Measurements from ENCODE around the gene OR13A1.

Gene OR13A1

GRCh38 chr10:45319702-45320101 lies 4.3 kb upstream of the OR13A1 start:
- TF ChIP-seq CTCF (IDR thresholded peaks at IDR 0.05; ENCODE audit: insufficient read depth, low read length, poor library complexity, severe bottlenecking) (no peak), EZH2phosphoT487 (conservative IDR thresholded peaks at IDR 0.05; ENCODE audit: low read length) (no peak)
- no peaks in the 10 kb centered on the region for H4K20me1 ChIP-seq (ENCODE audit: low read depth, low read length)
- H3K27ac ChIP-seq (ENCODE audit: low read depth, low read length), result no peak overlapping the region
- H3K4me2 ChIP-seq (ENCODE audit: low read depth, low read length, poor library complexity, severe bottlenecking), result no peak overlapping the region
- peaks cover 14% of the 10 kb centered on the region; the same call in 1 of the 2 replicates for H3K9me3 ChIP-seq (ENCODE audit: insufficient read depth, low read length)
- H2AFZ ChIP-seq (ENCODE audit: low read depth, low read length, severe bottlenecking), result no peak overlapping the region
- no peaks in the 10 kb centered on the region for H3K27me3 ChIP-seq (ENCODE audit: low read length)
- peaks cover 1% of the 10 kb centered on the region; the same call in 1 of the 2 replicates for H3F3A ChIP-seq (ENCODE audit: insufficient read depth)
- no peaks in the 10 kb centered on the region for H3K9me2 ChIP-seq (replicated peaks; ENCODE audit: insufficient read depth, low read length)
- H3K9ac ChIP-seq (ENCODE audit: low read length), result no peak overlapping the region
- no peak overlapping the region for H3K4me3 ChIP-seq (ENCODE audit: insufficient read depth, low read length, poor library complexity, severe bottlenecking)
- peaks cover 3% of the 10 kb centered on the region; the same call in 1 of the 2 replicates for H3K36me3 ChIP-seq (ENCODE audit: low read length)
- H3K79me2 ChIP-seq (ENCODE audit: insufficient read depth, low read length), result no peaks in the 10 kb centered on the region

GRCh38 chr10:45313264-45313873 lies 2.0 kb downstream of the OR13A1 start:
- H3K4me2 ChIP-seq (ENCODE audit: low read depth, low read length, poor library complexity, severe bottlenecking), result no peak overlapping the region
- no peak overlapping the region for H3K9ac ChIP-seq (ENCODE audit: low read length)
- H3K9me2 ChIP-seq (replicated peaks; ENCODE audit: insufficient read depth, low read length), result no peaks in the 10 kb centered on the region
- no peaks in the 10 kb centered on the region; the same call in 1 of the 2 replicates for H3F3A ChIP-seq (ENCODE audit: insufficient read depth)
- no peak overlapping the region for H3K27ac ChIP-seq (ENCODE audit: low read depth, low read length)
- H3K4me3 ChIP-seq (ENCODE audit: insufficient read depth, low read length, poor library complexity, severe bottlenecking), result no peak overlapping the region
- H3K27me3 ChIP-seq (ENCODE audit: low read length), result no peaks in the 10 kb centered on the region
- no peak overlapping the region for H2AFZ ChIP-seq (ENCODE audit: low read depth, low read length, severe bottlenecking)
- TF ChIP-seq CTCF (IDR thresholded peaks at IDR 0.05; ENCODE audit: insufficient read depth, low read length, poor library complexity, severe bottlenecking), result no peak
- TF ChIP-seq EZH2phosphoT487 (conservative IDR thresholded peaks at IDR 0.05; ENCODE audit: low read length), result no peak
- H3K79me2 ChIP-seq (ENCODE audit: insufficient read depth, low read length), result no peaks in the 10 kb centered on the region
- peaks cover 18% of the 10 kb centered on the region; the same call in 1 of the 2 replicates for H3K36me3 ChIP-seq (ENCODE audit: low read length)
- no peaks in the 10 kb centered on the region for H4K20me1 ChIP-seq (ENCODE audit: low read depth, low read length)
- H3K9me3 ChIP-seq (ENCODE audit: insufficient read depth, low read length), result no peaks in the 10 kb centered on the region

GRCh38 chr10:45308707-45309106 lies 6.7 kb downstream of the OR13A1 start:
- Histone ChIP-seq H3K9ac (ENCODE audit: low read length) (no peak overlapping the region), H3K27ac (ENCODE audit: low read depth, low read length) (no peak overlapping the region), H3K36me3 (ENCODE audit: low read length) (peaks cover 15% of the 10 kb centered on the region; the same call in 1 of the 2 replicates), H3K79me2 (ENCODE audit: insufficient read depth, low read length) (no peaks in the 10 kb centered on the region), H3K4me2 (ENCODE audit: low read depth, low read length, poor library complexity, severe bottlenecking) (no peak overlapping the region), H3F3A (ENCODE audit: insufficient read depth) (no peaks in the 10 kb centered on the region), H3K9me3 (ENCODE audit: insufficient read depth, low read length) (no peaks in the 10 kb centered on the region), H3K27me3 (ENCODE audit: low read length) (no peaks in the 10 kb centered on the region), H3K9me2 (replicated peaks; ENCODE audit: insufficient read depth, low read length) (no peaks in the 10 kb centered on the region), H3K4me3 (ENCODE audit: insufficient read depth, low read length, poor library complexity, severe bottlenecking) (no peak overlapping the region), H2AFZ (ENCODE audit: low read depth, low read length, severe bottlenecking) (no peak overlapping the region), H4K20me1 (ENCODE audit: low read depth, low read length) (no peaks in the 10 kb centered on the region)
- TF ChIP-seq EZH2phosphoT487 (conservative IDR thresholded peaks at IDR 0.05; ENCODE audit: low read length), result no peak
- no peak for TF ChIP-seq CTCF (IDR thresholded peaks at IDR 0.05; ENCODE audit: insufficient read depth, low read length, poor library complexity, severe bottlenecking)
